Glutamatergic neuron (in vitro differentiated cells): Measurements from ENCODE around the gene POLD4. TPM values are rescaled to one million over a fixed set of nuclear protein-coding genes. Genes with fewer than 3 reads are reported as not detected.

Experiments used
- DNase-seq: peaks from one replicate; pipeline ENCODE4 v3.0.0; 2022
- H3K27ac Mint-ChIP-seq: one replicate; pipeline ENCODE4 v1.8.0; 2020; ENCODE audit warnings: mild to moderate bottlenecking, mixed read lengths, inconsistent platforms; ENCODE audit not compliant: unreplicated experiment
- H3K27me3 Mint-ChIP-seq: one replicate; pipeline ENCODE4 v1.8.0; 2020; ENCODE audit warnings: mild to moderate bottlenecking, moderate library complexity, mixed read lengths, inconsistent platforms; ENCODE audit not compliant: unreplicated experiment
- H3K36me3 Mint-ChIP-seq: one replicate; pipeline ENCODE4 v1.8.0; 2020; ENCODE audit warnings: mild to moderate bottlenecking, mixed read lengths, inconsistent platforms; ENCODE audit not compliant: unreplicated experiment
- H3K4me1 Mint-ChIP-seq: one replicate; pipeline ENCODE4 v1.8.0; 2020; ENCODE audit warnings: mild to moderate bottlenecking, low read depth, mixed read lengths, inconsistent platforms; ENCODE audit not compliant: unreplicated experiment
- H3K4me3 Mint-ChIP-seq: one replicate; pipeline ENCODE4 v1.8.0; 2020; ENCODE audit warnings: mild to moderate bottlenecking, mixed read lengths, inconsistent platforms; ENCODE audit not compliant: unreplicated experiment
- H3K9me3 Mint-ChIP-seq: one replicate; pipeline ENCODE4 v1.8.0; 2020; ENCODE audit warnings: mild to moderate bottlenecking, moderate library complexity, mixed read lengths, inconsistent platforms; ENCODE audit not compliant: unreplicated experiment
- total RNA-seq: library from RNA; stranded (reverse); fragmentation: NEBNext Ultra II Directional; extraction: Animal tissue kit (Norgen Biotek cat#: 25700); gene quantifications from one replicate; pipeline ENCODE4 v1.2.1, GENCODE V29; 2021; ENCODE audit not compliant: unreplicated experiment
- TF ChIP-seq, protein P1 (sequence below): fragments of 200-600 bp; sonication (generic); IDR thresholded peaks from one replicate; pipeline ENCODE4 v1.5.0; 2021; ENCODE audit not compliant: partially characterized antibody, unreplicated experiment

POLD4 gene
- total RNA-seq, 1 donor from 2014 or later = 15.4 TPM

DNA sequence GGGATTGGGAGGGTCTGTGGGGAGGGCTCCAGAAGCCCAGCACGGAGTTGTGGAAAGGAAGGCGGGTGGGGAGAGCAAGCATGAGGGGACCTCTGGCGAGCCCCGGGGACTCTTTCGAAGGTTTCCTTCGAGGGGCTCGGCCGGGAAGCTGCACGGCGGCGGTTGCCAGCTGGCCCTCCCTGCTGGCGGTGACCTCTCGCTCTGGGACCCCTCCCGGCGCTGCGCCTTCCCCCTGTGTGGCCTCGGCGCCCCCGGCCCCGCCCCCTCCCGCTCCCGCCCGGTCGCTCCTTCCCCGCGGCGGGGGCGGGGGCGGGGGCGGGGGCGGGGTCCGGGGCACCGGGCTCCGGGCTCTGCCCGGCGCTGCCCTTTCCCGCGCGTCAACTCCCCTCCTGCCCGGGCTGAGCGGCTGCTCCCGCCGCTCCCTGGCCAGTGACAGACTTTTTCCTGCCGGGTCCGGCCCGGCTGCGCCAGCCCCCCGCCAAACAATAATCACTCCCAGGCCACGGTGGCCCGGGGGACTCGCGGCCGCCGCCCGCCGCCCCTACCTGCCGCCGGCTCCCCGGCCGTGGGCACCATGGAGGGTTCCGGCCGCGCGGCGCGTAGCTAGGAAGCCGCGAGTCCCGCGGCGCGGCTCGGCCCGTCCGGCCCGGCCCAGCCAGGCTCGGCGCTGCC is 19.1 kb upstream of the POLD4 start:
- Mint-ChIP-seq H3K27me3 (peaks cover 22% of the 10 kb centered on the region), H3K9me3 (peaks cover 9% of the 10 kb centered on the region), H3K4me3 (no peak overlapping the region), H3K27ac (no peak overlapping the region), H3K4me1 (peaks cover 8% of the 10 kb centered on the region), H3K36me3 (no peaks in the 10 kb centered on the region)
- TF ChIP-seq, protein P1, sequence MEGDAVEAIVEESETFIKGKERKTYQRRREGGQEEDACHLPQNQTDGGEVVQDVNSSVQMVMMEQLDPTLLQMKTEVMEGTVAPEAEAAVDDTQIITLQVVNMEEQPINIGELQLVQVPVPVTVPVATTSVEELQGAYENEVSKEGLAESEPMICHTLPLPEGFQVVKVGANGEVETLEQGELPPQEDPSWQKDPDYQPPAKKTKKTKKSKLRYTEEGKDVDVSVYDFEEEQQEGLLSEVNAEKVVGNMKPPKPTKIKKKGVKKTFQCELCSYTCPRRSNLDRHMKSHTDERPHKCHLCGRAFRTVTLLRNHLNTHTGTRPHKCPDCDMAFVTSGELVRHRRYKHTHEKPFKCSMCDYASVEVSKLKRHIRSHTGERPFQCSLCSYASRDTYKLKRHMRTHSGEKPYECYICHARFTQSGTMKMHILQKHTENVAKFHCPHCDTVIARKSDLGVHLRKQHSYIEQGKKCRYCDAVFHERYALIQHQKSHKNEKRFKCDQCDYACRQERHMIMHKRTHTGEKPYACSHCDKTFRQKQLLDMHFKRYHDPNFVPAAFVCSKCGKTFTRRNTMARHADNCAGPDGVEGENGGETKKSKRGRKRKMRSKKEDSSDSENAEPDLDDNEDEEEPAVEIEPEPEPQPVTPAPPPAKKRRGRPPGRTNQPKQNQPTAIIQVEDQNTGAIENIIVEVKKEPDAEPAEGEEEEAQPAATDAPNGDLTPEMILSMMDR = no peak
- peak; percentile 63 for DNase-seq

GRCh38 chr11:67371911-67372320 is 18.6 kb upstream of the POLD4 start:
- Mint-ChIP-seq H3K27ac (peak overlapping the region; percentile 18), H3K9me3 (peaks cover 9% of the 10 kb centered on the region), H3K4me3 (peak overlapping the region; percentile 83), H3K36me3 (no peaks in the 10 kb centered on the region), H3K4me1 (peaks cover 8% of the 10 kb centered on the region), H3K27me3 (peaks cover 19% of the 10 kb centered on the region)
- TF ChIP-seq, protein P1 = no peak
- DNase-seq = no peak

GRCh38 chr11:67371189-67371910 is 18.0 kb upstream of the POLD4 start:
- peak; percentile 47 for DNase-seq
- Mint-ChIP-seq H3K9me3 (peaks cover 9% of the 10 kb centered on the region), H3K27ac (peak overlapping the region; percentile 18), H3K4me1 (peaks cover 8% of the 10 kb centered on the region), H3K36me3 (no peaks in the 10 kb centered on the region), H3K4me3 (peak overlapping the region; percentile 83), H3K27me3 (peaks cover 19% of the 10 kb centered on the region)
- TF ChIP-seq, protein P1 = no peak

DNA sequence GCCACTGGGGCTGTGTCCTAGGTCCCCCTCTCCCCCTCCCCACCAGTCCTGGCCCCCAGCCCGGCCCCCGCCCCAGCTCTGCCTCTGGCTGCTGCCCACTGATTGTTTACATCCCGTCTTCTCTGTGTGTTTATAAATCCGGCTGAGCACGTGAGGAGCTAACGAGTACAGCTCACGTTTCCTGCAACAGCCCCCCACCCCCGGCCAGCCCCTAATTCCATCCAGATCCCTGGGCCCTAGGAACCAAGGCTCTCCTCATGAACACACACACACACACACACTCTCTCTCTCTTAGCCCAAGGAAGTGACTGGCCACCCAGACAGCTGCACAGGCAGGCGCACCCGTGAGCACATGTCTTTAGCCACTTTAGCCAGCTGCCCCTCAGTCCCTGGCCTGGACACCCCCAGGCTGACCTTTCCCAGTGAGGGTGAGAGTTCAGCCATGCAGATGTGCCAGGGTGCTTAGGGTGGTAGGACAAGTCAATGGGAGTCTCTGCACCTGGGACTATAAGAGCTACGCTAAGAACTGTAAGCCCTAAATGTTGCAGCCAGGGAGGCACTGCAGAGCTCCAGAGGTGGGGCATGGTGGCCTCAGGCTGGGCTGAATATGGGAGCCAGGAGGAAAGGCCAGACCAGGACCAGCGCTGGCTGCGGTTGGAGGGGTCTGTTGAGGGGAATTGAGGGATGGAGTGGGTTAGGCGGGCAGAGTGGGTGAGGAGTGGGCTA is 17.2 kb upstream of the POLD4 start:
- peaks cover 9% of the 10 kb centered on the region for H3K9me3 Mint-ChIP-seq
- no peaks in the 10 kb centered on the region for H3K36me3 Mint-ChIP-seq
- no peak overlapping the region for H3K4me3 Mint-ChIP-seq
- H3K27me3 Mint-ChIP-seq = peaks cover 22% of the 10 kb centered on the region
- TF ChIP-seq, protein P1 = no peak
- DNase-seq = no peak
- peak overlapping the region; percentile 8 for H3K27ac Mint-ChIP-seq
- H3K4me1 Mint-ChIP-seq = peaks cover 8% of the 10 kb centered on the region
